GM23338 (cell line): ENCODE results near the gene CES5A.

Source experiments
- CREB1 ChIP-seq: fragments of 250-450 bp; sonication (Bioruptor Pico); IDR thresholded peaks from 2 replicates; pipeline ENCODE4 v1.5.0; 2020; ENCODE audit warnings: low read depth, mild to moderate bottlenecking, moderate library complexity
- CTCF ChIP-seq, 2 experiments: fragments of 200-600 bp in 1 of 2; sonication (generic) in 1 of 2; conservative IDR thresholded peaks; 2 replicates each; pipeline versions ENCODE4 v1.5.1 to v1.6.1; 2016 to 2017; ENCODE audit warnings: antibody characterized with exemption in 2 of 2, low read depth in 2 of 2, mild to moderate bottlenecking in 2 of 2, moderate library complexity in 1 of 2
- EZH2 ChIP-seq: fragments of 200-600 bp; sonication (generic); IDR thresholded peaks from one replicate; pipeline ENCODE4 v1.8.0; 2017; ENCODE audit warnings: antibody characterized with exemption, mild to moderate bottlenecking, low read depth; ENCODE audit not compliant: unreplicated experiment
- JUNB ChIP-seq: IDR thresholded peaks from one replicate; pipeline ENCODE4 v1.6.1; 2016; ENCODE audit warnings: antibody characterized with exemption; ENCODE audit not compliant: unreplicated experiment
- POLR2AphosphoS5 ChIP-seq: IDR thresholded peaks from 2 replicates; pipeline ENCODE4 v1.6.1; 2016; ENCODE audit warnings: antibody characterized with exemption, low read depth
- ZNF114 ChIP-seq: fragments of 250-450 bp; sonication (Bioruptor Pico); IDR thresholded peaks from 2 replicates; pipeline ENCODE4 v1.5.0; 2020; ENCODE audit warnings: mild to moderate bottlenecking, moderate library complexity
- TF ChIP-seq, protein P1 (sequence below): IDR thresholded peaks from one replicate; pipeline ENCODE4 v1.6.1; 2018; ENCODE audit warnings: antibody characterized with exemption; ENCODE audit not compliant: unreplicated experiment

DNA sequence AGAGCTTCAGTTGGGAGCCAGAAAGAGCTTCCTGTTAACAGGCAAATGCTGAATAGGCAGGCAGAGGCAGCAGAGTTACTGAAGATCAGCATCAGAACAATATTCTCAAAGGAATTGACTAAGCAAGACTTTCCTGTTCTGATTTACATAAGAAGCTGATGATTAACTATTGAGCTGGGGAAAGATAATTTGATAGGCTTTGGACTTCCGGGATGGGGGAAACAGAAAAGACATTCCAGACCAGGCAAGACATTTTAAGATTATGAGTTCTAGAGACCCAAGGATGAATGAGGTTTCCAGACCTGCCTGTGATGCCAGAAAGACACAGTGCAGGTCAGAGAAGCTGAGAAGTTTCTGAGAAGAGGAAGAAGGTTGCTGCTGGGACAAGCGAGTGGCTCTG is at the start of gene CES5A:
- TF ChIP-seq CTCF (conservative IDR thresholded peaks at IDR 0.05; ENCODE audit: low read depth in 2 of 2) (no peak), CREB1 (CRISPR knock-in tag) (no peak), ZNF114 (no peak), EZH2 (no peak), POLR2AphosphoS5 (no peak), JUNB (no peak)
- TF ChIP-seq, protein P1, sequence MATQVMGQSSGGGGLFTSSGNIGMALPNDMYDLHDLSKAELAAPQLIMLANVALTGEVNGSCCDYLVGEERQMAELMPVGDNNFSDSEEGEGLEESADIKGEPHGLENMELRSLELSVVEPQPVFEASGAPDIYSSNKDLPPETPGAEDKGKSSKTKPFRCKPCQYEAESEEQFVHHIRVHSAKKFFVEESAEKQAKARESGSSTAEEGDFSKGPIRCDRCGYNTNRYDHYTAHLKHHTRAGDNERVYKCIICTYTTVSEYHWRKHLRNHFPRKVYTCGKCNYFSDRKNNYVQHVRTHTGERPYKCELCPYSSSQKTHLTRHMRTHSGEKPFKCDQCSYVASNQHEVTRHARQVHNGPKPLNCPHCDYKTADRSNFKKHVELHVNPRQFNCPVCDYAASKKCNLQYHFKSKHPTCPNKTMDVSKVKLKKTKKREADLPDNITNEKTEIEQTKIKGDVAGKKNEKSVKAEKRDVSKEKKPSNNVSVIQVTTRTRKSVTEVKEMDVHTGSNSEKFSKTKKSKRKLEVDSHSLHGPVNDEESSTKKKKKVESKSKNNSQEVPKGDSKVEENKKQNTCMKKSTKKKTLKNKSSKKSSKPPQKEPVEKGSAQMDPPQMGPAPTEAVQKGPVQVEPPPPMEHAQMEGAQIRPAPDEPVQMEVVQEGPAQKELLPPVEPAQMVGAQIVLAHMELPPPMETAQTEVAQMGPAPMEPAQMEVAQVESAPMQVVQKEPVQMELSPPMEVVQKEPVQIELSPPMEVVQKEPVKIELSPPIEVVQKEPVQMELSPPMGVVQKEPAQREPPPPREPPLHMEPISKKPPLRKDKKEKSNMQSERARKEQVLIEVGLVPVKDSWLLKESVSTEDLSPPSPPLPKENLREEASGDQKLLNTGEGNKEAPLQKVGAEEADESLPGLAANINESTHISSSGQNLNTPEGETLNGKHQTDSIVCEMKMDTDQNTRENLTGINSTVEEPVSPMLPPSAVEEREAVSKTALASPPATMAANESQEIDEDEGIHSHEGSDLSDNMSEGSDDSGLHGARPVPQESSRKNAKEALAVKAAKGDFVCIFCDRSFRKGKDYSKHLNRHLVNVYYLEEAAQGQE = no peak
